ENCODE measurements around the gene RMRP.
"Not testable (repeated sequence)": the region's sequence is repeated elsewhere in the genome, so short reads cannot be mapped to it uniquely, and the experiment has no call there.

Gene RMRP

DNA sequence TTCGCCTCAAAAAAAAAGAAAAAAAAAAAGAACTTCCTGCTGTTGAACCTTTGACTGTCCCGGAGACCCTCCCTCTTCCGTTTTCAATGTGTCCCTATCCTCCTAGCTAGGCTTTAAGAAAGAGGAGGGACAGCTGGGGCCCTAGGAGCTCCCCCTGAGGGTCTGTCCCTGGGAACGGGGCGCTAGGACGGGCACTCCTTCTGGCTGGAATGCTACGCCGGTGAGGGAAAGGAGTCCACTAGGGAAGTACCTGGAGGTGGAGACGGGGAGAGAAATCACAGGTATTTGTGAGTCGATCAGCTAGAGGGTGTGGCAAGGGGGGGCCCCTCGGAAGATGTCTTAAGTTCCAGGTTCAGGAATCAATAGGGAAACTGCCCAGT lies 11.7 kb downstream of the RMRP start:
- Histone ChIP-seq H3K79me2 (ENCODE audit: control insufficient read depth, low read length) (peaks cover 22% of the 10 kb centered on the region), H3K27me3 (ENCODE audit: control insufficient read depth, low read length) (no peaks in the 10 kb centered on the region), H3F3A (ENCODE audit: control insufficient read depth, insufficient read depth) (peaks cover 29% of the 10 kb centered on the region), H3K9me2 (replicated peaks; ENCODE audit: control insufficient read depth, low read length) (no peaks in the 10 kb centered on the region), H4K20me1 (ENCODE audit: control insufficient read depth, insufficient read depth, low read depth, low read length) (no peaks in the 10 kb centered on the region), H3K4me3 (ENCODE audit: low read length) (peak overlapping the region; percentile 85), H3K4me1 (ENCODE audit: control insufficient read depth, low read length) (peaks cover 46% of the 10 kb centered on the region), H3K27ac (ENCODE audit: low read depth, low read length) (peak overlapping the region; percentile 87), H3K36me3 (ENCODE audit: control insufficient read depth, low read length) (peaks cover 19% of the 10 kb centered on the region), H3K4me2 (ENCODE audit: low read length) (peak overlapping the region; percentile 96), H3K9me3 (ENCODE audit: control insufficient read depth, insufficient read depth, low read length) (no peaks in the 10 kb centered on the region)
- no peak for TF ChIP-seq EZH2phosphoT487 (IDR thresholded peaks at IDR 0.05; ENCODE audit: borderline replicate concordance, low read length)

DNA sequence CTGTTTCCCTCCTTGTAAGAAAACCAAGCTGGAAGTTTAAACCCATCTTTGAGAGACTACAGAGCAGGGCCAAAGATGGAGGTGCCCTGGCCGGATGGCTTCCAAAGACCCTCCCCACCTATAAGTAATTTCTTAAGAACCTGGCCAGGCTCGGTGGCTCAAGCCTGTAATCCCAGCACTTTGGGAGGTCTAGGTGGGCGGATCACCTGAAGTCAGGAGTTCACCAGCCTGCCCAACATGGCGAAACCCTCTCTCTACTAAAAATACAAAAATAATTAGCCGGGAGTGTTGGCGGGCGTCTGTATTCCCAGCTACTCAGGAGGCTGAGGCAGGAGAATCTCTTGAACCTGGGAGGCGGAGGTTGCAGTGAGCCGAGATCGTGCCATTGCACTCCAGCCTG lies 12.1 kb downstream of the RMRP start:
- H3K79me2 ChIP-seq (ENCODE audit: control insufficient read depth, low read length) = peaks cover 18% of the 10 kb centered on the region
- H3K36me3 ChIP-seq (ENCODE audit: control insufficient read depth, low read length) = peaks cover 19% of the 10 kb centered on the region
- H4K20me1 ChIP-seq (ENCODE audit: control insufficient read depth, insufficient read depth, low read depth, low read length); H3K27me3 ChIP-seq (ENCODE audit: control insufficient read depth, low read length); H3K9me3 ChIP-seq (ENCODE audit: control insufficient read depth, insufficient read depth, low read length); H3K9me2 ChIP-seq (replicated peaks; ENCODE audit: control insufficient read depth, low read length): not testable (repeated sequence)
- peak overlapping the region; percentile 87 for H3K27ac ChIP-seq (ENCODE audit: low read depth, low read length)
- peaks cover 41% of the 10 kb centered on the region for H3K4me1 ChIP-seq (ENCODE audit: control insufficient read depth, low read length)
- H3K4me3 ChIP-seq (ENCODE audit: low read length) = peak overlapping the region; percentile 85
- peak overlapping the region; percentile 96 for H3K4me2 ChIP-seq (ENCODE audit: low read length)
- peaks cover 28% of the 10 kb centered on the region for H3F3A ChIP-seq (ENCODE audit: control insufficient read depth, insufficient read depth)

- Histone ChIP-seq H4K20me1 (ENCODE audit: control insufficient read depth, insufficient read depth, low read depth, low read length) (no peaks in the 10 kb centered on the region), H3K36me3 (ENCODE audit: control insufficient read depth, low read length) (peaks cover 3% of the 10 kb centered on the region; the same call in 1 of the 2 replicates), H3K27ac (ENCODE audit: low read depth, low read length) (no peak overlapping the region), H3K9me2 (replicated peaks; ENCODE audit: control insufficient read depth, low read length) (no peaks in the 10 kb centered on the region), H3K4me2 (ENCODE audit: low read length) (no peak overlapping the region), H3F3A (ENCODE audit: control insufficient read depth, insufficient read depth) (peaks cover 12% of the 10 kb centered on the region), H3K4me3 (ENCODE audit: low read length) (no peak overlapping the region), H3K27me3 (ENCODE audit: control insufficient read depth, low read length) (no peaks in the 10 kb centered on the region), H3K79me2 (ENCODE audit: control insufficient read depth, low read length) (peaks cover 6% of the 10 kb centered on the region; the same call in 1 of the 2 replicates), H3K9me3 (ENCODE audit: control insufficient read depth, insufficient read depth, low read length) (no peaks in the 10 kb centered on the region), H3K4me1 (ENCODE audit: control insufficient read depth, low read length) (peaks cover 40% of the 10 kb centered on the region)
- TF ChIP-seq EZH2phosphoT487 (IDR thresholded peaks at IDR 0.05; ENCODE audit: borderline replicate concordance, low read length) = no peak
- no peak for TF ChIP-seq CTCF (IDR thresholded peaks at IDR 0.05; ENCODE audit: low read depth, low read length, poor library complexity, severe bottlenecking)
These were observed 14.8 kb downstream of the RMRP start for GRCh38 chr9:35643046-35643445.

DNA sequence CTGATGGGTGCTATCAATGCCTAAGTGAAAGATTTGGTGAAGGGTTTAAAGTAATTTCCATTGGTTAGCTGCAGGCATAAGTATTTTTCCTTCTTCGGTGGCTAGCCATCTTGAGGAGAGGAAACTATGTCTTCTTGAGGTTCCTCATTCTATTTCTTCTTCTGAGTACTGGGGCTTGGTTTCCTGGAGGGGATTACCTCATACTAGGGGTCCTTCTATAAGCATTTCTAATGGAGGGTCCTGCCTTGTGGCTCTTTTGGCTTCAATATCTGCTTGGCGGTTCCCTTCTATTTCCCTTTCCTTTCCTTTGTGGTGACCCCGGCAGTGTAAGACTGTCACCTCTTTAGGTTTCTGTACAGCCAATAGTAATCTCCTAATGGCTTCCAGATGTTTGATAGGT lies 16.3 kb downstream of the RMRP start:
- H3K9me3 ChIP-seq (ENCODE audit: control insufficient read depth, insufficient read depth, low read length); H3K4me2 ChIP-seq (ENCODE audit: low read length); H3F3A ChIP-seq (ENCODE audit: control insufficient read depth, insufficient read depth); H3K4me3 ChIP-seq (ENCODE audit: low read length); H3K27ac ChIP-seq (ENCODE audit: low read depth, low read length); H3K79me2 ChIP-seq (ENCODE audit: control insufficient read depth, low read length); H4K20me1 ChIP-seq (ENCODE audit: control insufficient read depth, insufficient read depth, low read depth, low read length); H3K36me3 ChIP-seq (ENCODE audit: control insufficient read depth, low read length); H3K27me3 ChIP-seq (ENCODE audit: control insufficient read depth, low read length); H3K9me2 ChIP-seq (replicated peaks; ENCODE audit: control insufficient read depth, low read length): not testable (repeated sequence)
- H3K4me1 ChIP-seq (ENCODE audit: control insufficient read depth, low read length) = peaks cover 42% of the 10 kb centered on the region

DNA sequence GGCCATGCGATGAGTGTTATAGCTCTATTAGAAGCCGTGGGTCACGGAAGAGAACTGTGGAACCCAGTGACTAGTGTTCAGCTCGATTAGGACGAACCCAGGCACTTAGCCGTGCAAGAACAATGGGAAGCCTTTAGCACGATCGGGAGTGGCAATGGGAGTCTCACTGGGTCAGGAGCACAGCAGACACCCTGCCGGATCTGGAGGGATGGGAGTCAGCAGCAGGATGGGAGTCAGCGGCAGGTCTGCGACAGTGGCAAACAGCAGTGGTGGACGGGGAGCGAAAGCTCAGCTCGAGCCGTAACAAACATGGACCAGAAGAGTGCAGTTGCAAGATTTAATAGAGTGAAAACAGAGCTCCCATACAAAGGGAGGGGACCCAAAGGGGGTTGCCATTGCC lies 17.4 kb downstream of the RMRP start:
- not testable (repeated sequence) for H4K20me1 ChIP-seq (ENCODE audit: control insufficient read depth, insufficient read depth, low read depth, low read length); H3K79me2 ChIP-seq (ENCODE audit: control insufficient read depth, low read length); H3K27me3 ChIP-seq (ENCODE audit: control insufficient read depth, low read length)

More for the DNA sequence above, 17.4 kb downstream of the RMRP start:
- not testable (repeated sequence) for H3F3A ChIP-seq (ENCODE audit: control insufficient read depth, insufficient read depth); H3K9me3 ChIP-seq (ENCODE audit: control insufficient read depth, insufficient read depth, low read length); H3K4me3 ChIP-seq (ENCODE audit: low read length); H3K4me2 ChIP-seq (ENCODE audit: low read length); H3K9me2 ChIP-seq (replicated peaks; ENCODE audit: control insufficient read depth, low read length); H3K36me3 ChIP-seq (ENCODE audit: control insufficient read depth, low read length); H3K27ac ChIP-seq (ENCODE audit: low read depth, low read length)
- H3K4me1 ChIP-seq (ENCODE audit: control insufficient read depth, low read length) = peaks cover 49% of the 10 kb centered on the region
